Hepatocyte (in vitro differentiated cells): ENCODE measurements around the gene CTSL. TPM values are rescaled to one million over a fixed set of nuclear protein-coding genes. Genes with fewer than 3 reads are reported as not detected.

Source experiments
- DNase-seq: peaks from one replicate; pipeline ENCODE4 v3.0.0-alpha.2; 2016; ENCODE audit warnings: low spot score
- H2AFZ ChIP-seq: fragments of 200-600 bp; sonication (generic); 2 replicates; pipeline ENCODE4 v1.6.0; 2016; ENCODE audit warnings: antibody characterized with exemption, mild to moderate bottlenecking
- H3K27ac ChIP-seq: fragments of 200-600 bp; sonication (generic); 2 replicates; pipeline ENCODE4 v1.5.1; 2016; ENCODE audit warnings: mild to moderate bottlenecking
- H3K27me3 ChIP-seq: fragments of 200-600 bp; sonication (generic); 2 replicates; pipeline ENCODE4 v1.6.1; 2016
- H3K36me3 ChIP-seq: fragments of 200-600 bp; sonication (generic); replicated peaks from 2 replicates; pipeline ENCODE4 v1.5.1; 2016; ENCODE audit warnings: low read depth; ENCODE audit not compliant: insufficient read depth
- H3K4me1 ChIP-seq: fragments of 200-600 bp; sonication (generic); 2 replicates; pipeline ENCODE4 v1.5.1; 2016; ENCODE audit warnings: mild to moderate bottlenecking, moderate library complexity; ENCODE audit not compliant: insufficient read depth
- H3K4me2 ChIP-seq: fragments of 200-600 bp; sonication (generic); 2 replicates; pipeline ENCODE4 v1.6.0; 2016
- H3K4me3 ChIP-seq: fragments of 200-600 bp; sonication (generic); 2 replicates; pipeline ENCODE4 v1.5.1; 2016; ENCODE audit warnings: mild to moderate bottlenecking
- H3K79me2 ChIP-seq: fragments of 200-600 bp; sonication (generic); 2 replicates; pipeline ENCODE4 v1.6.0; 2017; ENCODE audit warnings: mild to moderate bottlenecking
- H3K9me2 ChIP-seq: fragments of 200-600 bp; sonication (generic); replicated peaks from 2 replicates; pipeline ENCODE4 v1.6.0; 2017; ENCODE audit warnings: mild to moderate bottlenecking; ENCODE audit not compliant: insufficient read depth
- H3K9me3 ChIP-seq: fragments of 200-600 bp; sonication (generic); 2 replicates; pipeline ENCODE4 v1.5.1; 2016; ENCODE audit warnings: low read depth, mild to moderate bottlenecking
- H4K20me1 ChIP-seq: fragments of 200-600 bp; sonication (generic); 2 replicates; pipeline ENCODE4 v1.6.0; 2016; ENCODE audit warnings: mild to moderate bottlenecking; ENCODE audit not compliant: insufficient read depth, poor library complexity, severe bottlenecking
- EZH2 ChIP-seq: fragments of 200-600 bp; sonication (generic); IDR thresholded peaks from 2 replicates; pipeline ENCODE4 v1.6.1; 2016; ENCODE audit warnings: antibody characterized with exemption, mild to moderate bottlenecking, borderline replicate concordance
- EZH2phosphoT487 ChIP-seq: fragments of 200-600 bp; sonication (generic); IDR thresholded peaks from one replicate; pipeline ENCODE4 v1.6.1; 2018; ENCODE audit warnings: antibody characterized with exemption, mild to moderate bottlenecking, low read depth, moderate library complexity; ENCODE audit not compliant: unreplicated experiment, severe bottlenecking
- WGBS: methylation state at CpG from one replicate; pipeline ENCODE4 v1.1.6; 2016; ENCODE audit warnings: low lambda C conversion rate; ENCODE audit errors: missing lambda C conversion rate; 5-methylcytosine and 5-hydroxymethylcytosine counted together
- polyA plus RNA-seq: library from polyadenylated mRNA; unstranded; fragments of >200 nt; fragmentation: Nextera tagmentation; extraction: Ambion mirVana; gene quantifications from 2 replicates; pipeline ENCODE4 v1.2.1, GENCODE V29; 2016
- total RNA-seq: library from RNA; depleted of rRNA; stranded (reverse); fragments of >200 nt; gene quantifications from 2 replicates; pipeline ENCODE4 v1.2.3, GENCODE V29; 2014
- TF ChIP-seq, protein P1 (sequence below): fragments of 200-600 bp; sonication (generic); IDR thresholded peaks from 2 replicates; pipeline ENCODE4 v1.5.1; 2016; ENCODE audit warnings: antibody characterized with exemption, mild to moderate bottlenecking; ENCODE audit not compliant: poor library complexity

The CTSL gene
- total and polyA plus RNA-seq, 2 experiments from 2014 or later: 341 to 365 TPM

DNA sequence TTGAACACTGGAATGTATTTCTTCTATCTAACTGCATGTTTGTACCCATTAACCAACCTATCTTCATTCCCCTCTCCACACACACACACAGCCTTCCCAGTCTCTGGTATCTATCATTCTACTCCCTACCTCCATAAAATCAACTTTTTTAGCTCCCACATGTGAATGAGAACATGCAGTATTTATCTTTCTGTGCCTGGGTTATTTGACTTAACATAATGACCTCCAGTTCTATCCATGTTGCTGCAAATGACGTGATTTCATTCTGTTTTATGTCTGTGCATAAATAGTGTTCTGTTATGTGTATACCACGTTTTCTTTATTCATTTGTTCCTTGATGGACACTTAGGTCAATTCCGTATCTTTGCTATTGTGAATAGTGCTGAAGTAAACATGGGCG lies 38.7 kb upstream of the CTSL start:
- WGBS: 90% methylated on average over 4 of the region's 4 CpGs
- H3K4me2 ChIP-seq: no peak overlapping the region
- no peak overlapping the region for H2AFZ ChIP-seq
- H3K9me2 ChIP-seq: no peaks in the 10 kb centered on the region
- no peak for DNase-seq
- H3K27me3 ChIP-seq: no peaks in the 10 kb centered on the region
- H3K36me3 ChIP-seq: no peaks in the 10 kb centered on the region
- TF ChIP-seq, protein P1, sequence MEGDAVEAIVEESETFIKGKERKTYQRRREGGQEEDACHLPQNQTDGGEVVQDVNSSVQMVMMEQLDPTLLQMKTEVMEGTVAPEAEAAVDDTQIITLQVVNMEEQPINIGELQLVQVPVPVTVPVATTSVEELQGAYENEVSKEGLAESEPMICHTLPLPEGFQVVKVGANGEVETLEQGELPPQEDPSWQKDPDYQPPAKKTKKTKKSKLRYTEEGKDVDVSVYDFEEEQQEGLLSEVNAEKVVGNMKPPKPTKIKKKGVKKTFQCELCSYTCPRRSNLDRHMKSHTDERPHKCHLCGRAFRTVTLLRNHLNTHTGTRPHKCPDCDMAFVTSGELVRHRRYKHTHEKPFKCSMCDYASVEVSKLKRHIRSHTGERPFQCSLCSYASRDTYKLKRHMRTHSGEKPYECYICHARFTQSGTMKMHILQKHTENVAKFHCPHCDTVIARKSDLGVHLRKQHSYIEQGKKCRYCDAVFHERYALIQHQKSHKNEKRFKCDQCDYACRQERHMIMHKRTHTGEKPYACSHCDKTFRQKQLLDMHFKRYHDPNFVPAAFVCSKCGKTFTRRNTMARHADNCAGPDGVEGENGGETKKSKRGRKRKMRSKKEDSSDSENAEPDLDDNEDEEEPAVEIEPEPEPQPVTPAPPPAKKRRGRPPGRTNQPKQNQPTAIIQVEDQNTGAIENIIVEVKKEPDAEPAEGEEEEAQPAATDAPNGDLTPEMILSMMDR: no peak
- TF ChIP-seq EZH2phosphoT487 (no peak), EZH2 (no peak)
- no peaks in the 10 kb centered on the region for H3K4me1 ChIP-seq
- H3K27ac ChIP-seq: no peak overlapping the region
- no peak overlapping the region for H3K4me3 ChIP-seq
- H3K79me2 ChIP-seq: peaks cover 9% of the 10 kb centered on the region
- no peaks in the 10 kb centered on the region for H4K20me1 ChIP-seq
- H3K9me3 ChIP-seq: no peaks in the 10 kb centered on the region

DNA sequence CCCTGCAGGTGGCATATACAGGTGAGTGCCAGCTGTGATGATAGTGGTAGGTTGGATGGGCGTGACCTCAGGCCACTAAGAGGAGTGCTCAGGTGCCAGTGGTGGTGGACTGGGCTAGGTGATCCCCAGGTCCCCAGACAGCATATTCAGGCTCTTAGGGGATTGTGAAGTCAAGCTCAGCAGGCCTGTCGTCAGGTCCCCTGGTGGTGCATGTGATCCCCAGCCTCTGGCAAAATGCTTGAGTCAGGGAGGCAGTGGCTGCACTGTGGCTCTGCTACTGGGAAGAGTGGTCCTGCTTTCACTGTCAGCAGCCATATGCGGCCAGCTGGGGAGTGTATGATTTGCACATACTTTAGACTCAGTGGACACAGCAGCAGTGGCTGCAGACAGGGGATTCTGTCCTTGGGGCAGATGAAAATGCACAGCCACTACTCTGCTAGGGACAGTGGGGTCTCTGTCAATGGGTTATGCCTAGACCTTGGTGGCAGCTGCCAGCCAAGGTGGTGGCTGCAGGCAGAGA lies 31.6 kb upstream of the CTSL start:
- Histone ChIP-seq H2AFZ (no peak overlapping the region), H3K4me1 (no peaks in the 10 kb centered on the region), H3K9me2 (no peaks in the 10 kb centered on the region), H3K79me2 (peaks cover 15% of the 10 kb centered on the region), H3K27me3 (no peaks in the 10 kb centered on the region), H3K36me3 (peaks cover 3% of the 10 kb centered on the region), H4K20me1 (no peaks in the 10 kb centered on the region), H3K27ac (no peak overlapping the region), H3K4me2 (no peak overlapping the region), H3K9me3 (no peaks in the 10 kb centered on the region), H3K4me3 (no peak overlapping the region)
- TF ChIP-seq EZH2: no peak
- TF ChIP-seq, protein P1: no peak
- TF ChIP-seq EZH2phosphoT487: no peak
- WGBS: 91% methylated on average over 3 of the region's 3 CpGs
- DNase-seq: no peak

DNA sequence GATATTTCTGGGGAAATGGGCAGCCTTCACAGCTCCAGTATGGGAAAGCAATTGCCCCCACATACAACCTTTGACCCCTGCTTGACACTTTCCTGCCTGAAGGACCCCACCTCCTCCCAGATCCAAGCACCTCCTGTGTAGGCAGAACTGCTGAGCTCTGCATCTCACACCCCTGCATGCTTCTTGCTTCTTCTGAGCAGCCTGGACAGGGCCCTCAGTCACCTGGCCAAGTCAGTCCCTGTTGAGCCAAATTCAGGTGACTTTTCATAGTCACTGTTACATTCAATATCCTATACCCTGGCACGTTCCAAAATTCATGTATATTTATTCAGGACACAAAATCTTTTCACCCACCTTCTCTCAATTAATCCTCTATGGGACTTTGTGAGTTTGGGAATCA lies 30.4 kb upstream of the CTSL start:
- Histone ChIP-seq H3K4me3 (no peak overlapping the region), H3K9me3 (no peaks in the 10 kb centered on the region), H3K4me1 (no peaks in the 10 kb centered on the region), H4K20me1 (no peaks in the 10 kb centered on the region), H3K27me3 (no peaks in the 10 kb centered on the region), H3K9me2 (no peaks in the 10 kb centered on the region), H3K27ac (no peak overlapping the region), H3K79me2 (peaks cover 13% of the 10 kb centered on the region), H3K36me3 (peaks cover 3% of the 10 kb centered on the region), H2AFZ (no peak overlapping the region), H3K4me2 (no peak overlapping the region)
- no peak for TF ChIP-seq EZH2
- no peak for TF ChIP-seq EZH2phosphoT487
- DNase-seq: no peak
- 96% methylated on average over 1 of the region's 1 CpG for WGBS

DNA sequence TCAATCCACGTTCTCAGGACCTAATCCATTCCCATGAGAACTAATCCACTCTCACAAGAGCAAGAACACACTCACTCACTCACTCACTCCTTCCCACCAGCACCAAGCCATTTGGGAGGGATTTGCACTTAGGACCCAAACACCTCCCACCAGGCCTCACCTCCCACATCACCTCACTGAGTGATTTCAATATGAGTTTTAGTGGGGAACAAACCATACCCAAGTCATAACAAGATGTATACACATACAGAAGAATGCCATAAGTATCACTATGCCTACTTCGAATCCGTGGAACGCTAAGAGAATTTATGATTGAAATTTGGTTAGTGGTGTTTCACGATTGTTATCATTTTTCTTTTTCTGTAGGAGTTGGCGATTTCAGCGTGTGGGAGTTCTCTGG lies 29.3 kb upstream of the CTSL start:
- H3K27me3 ChIP-seq: no peaks in the 10 kb centered on the region
- no peak overlapping the region for H3K27ac ChIP-seq
- H3K4me2 ChIP-seq: no peak overlapping the region
- TF ChIP-seq EZH2 (no peak), EZH2phosphoT487 (no peak)
- TF ChIP-seq, protein P1: no peak
- no peak overlapping the region for H3K4me3 ChIP-seq
- 88% methylated on average over 7 of the region's 7 CpGs for WGBS
- H3K79me2 ChIP-seq: peaks cover 11% of the 10 kb centered on the region
- H2AFZ ChIP-seq: no peak overlapping the region
- H4K20me1 ChIP-seq: no peaks in the 10 kb centered on the region
- DNase-seq: no peak
- no peaks in the 10 kb centered on the region for H3K9me2 ChIP-seq
- peaks cover 3% of the 10 kb centered on the region for H3K36me3 ChIP-seq
- H3K9me3 ChIP-seq: no peaks in the 10 kb centered on the region
- no peaks in the 10 kb centered on the region for H3K4me1 ChIP-seq
